Tongue (tissue), 2 donors: ENCODE data around the gene CCDC102A. TPM values are rescaled to one million over a fixed set of nuclear protein-coding genes. Genes with fewer than 3 reads are reported as not detected.
A peak's percentile ranks its signal among the peaks of the same experiment; 100 is the strongest.
"Not testable (repeated sequence)": the region's sequence is repeated elsewhere in the genome, so short reads cannot be mapped to it uniquely, and the experiment has no call there.

Experiments used
- DNase-seq: peaks from one replicate; pipeline ENCODE4 v3.0.0-alpha.2; 2015
- total RNA-seq: library from RNA; depleted of rRNA; stranded (reverse); fragments of >200 nt; gene quantifications from one replicate; pipeline ENCODE4 v1.2.3, GENCODE V29; 2014

The CCDC102A gene
- total RNA-seq, 1 donor from 2014 or later, result 17.5 TPM

GRCh38 chr16:57565461-57565860, 29.1 kb upstream of the CCDC102A start:
- DNase-seq, result no peak

GRCh38 chr16:57564571-57565270, 28.4 kb upstream of the CCDC102A start:
- no peak for DNase-seq

- DNase-seq, result no peak
These were observed 27.4 kb upstream of the CCDC102A start for GRCh38 chr16:57563761-57564160.

- DNase-seq, result no peak
These were observed 27.0 kb upstream of the CCDC102A start for GRCh38 chr16:57563487-57563750.

GRCh38 chr16:57562669-57563486, 26.5 kb upstream of the CCDC102A start:
- DNase-seq, result no peak

GRCh38 chr16:57562066-57562465, 25.7 kb upstream of the CCDC102A start:
- no peak for DNase-seq

- DNase-seq, result no peak
These were observed 22.9 kb upstream of the CCDC102A start for GRCh38 chr16:57559072-57559790.

- DNase-seq, result no peak
These were observed 20.7 kb upstream of the CCDC102A start for GRCh38 chr16:57556941-57557541.

GRCh38 chr16:57555831-57556230, 19.5 kb upstream of the CCDC102A start:
- no peak for DNase-seq

GRCh38 chr16:57551057-57551456, 14.7 kb upstream of the CCDC102A start:
- no peak for DNase-seq

- no peak for DNase-seq
These were observed 13.4 kb upstream of the CCDC102A start for GRCh38 chr16:57549730-57550129.

- no peak for DNase-seq
These were observed 12.0 kb upstream of the CCDC102A start for GRCh38 chr16:57548408-57548807.

- DNase-seq, result not testable (repeated sequence)
These were observed 11.2 kb upstream of the CCDC102A start for GRCh38 chr16:57547524-57547923.

GRCh38 chr16:57544124-57544653, 7.8 kb upstream of the CCDC102A start:
- no peak for DNase-seq

GRCh38 chr16:57541754-57542435, 5.5 kb upstream of the CCDC102A start:
- DNase-seq, result no peak

GRCh38 chr16:57540906-57541753, 4.8 kb upstream of the CCDC102A start:
- peak; percentile 46 for DNase-seq

- DNase-seq, result no peak
These were observed 4.0 kb upstream of the CCDC102A start for GRCh38 chr16:57540387-57540786.

GRCh38 chr16:57539072-57539796, 2.9 kb upstream of the CCDC102A start:
- no peak for DNase-seq

- DNase-seq, result no peak
These were observed 1.9 kb upstream of the CCDC102A start for GRCh38 chr16:57538235-57538721.

- no peak for DNase-seq
These were observed 1.3 kb upstream of the CCDC102A start for GRCh38 chr16:57537581-57538234.
